DOHH2 (cell line): ENCODE data around the gene GPC6.

Experiments
- H3F3A ChIP-seq: fragments of 200-600 bp; sonication (generic), shearing (Covaris generic); 2 replicates; pipeline ENCODE4 v1.6.0; 2016; ENCODE audit warnings: antibody characterized with exemption, mild to moderate bottlenecking; ENCODE audit not compliant: control insufficient read depth, insufficient read depth
- H3K27ac ChIP-seq: fragments of 200-600 bp; sonication (generic); 2 replicates; pipeline ENCODE4 v1.5.1; 2014; ENCODE audit warnings: low read depth, mild to moderate bottlenecking, low read length, moderate library complexity
- H3K27me3 ChIP-seq: fragments of 200-600 bp; sonication (generic); 2 replicates; pipeline ENCODE4 v1.6.1; 2014; ENCODE audit warnings: mild to moderate bottlenecking, low read length, mixed read lengths; ENCODE audit not compliant: control insufficient read depth
- H3K36me3 ChIP-seq: fragments of 200-600 bp; sonication (generic); 2 replicates; pipeline ENCODE4 v1.6.1; 2014; ENCODE audit warnings: mild to moderate bottlenecking, low read length, moderate library complexity, mixed read lengths; ENCODE audit not compliant: control insufficient read depth
- H3K4me1 ChIP-seq: fragments of 200-600 bp; sonication (generic); 2 replicates; pipeline ENCODE4 v1.6.1; 2014; ENCODE audit warnings: mild to moderate bottlenecking, low read length, mixed read lengths; ENCODE audit not compliant: control insufficient read depth
- H3K4me2 ChIP-seq: fragments of 200-600 bp; sonication (generic); 2 replicates; pipeline ENCODE4 v1.6.0; 2014; ENCODE audit warnings: mild to moderate bottlenecking, low read length, moderate library complexity
- H3K4me3 ChIP-seq: fragments of 200-600 bp; sonication (generic); 2 replicates; pipeline ENCODE4 v1.5.1; 2014; ENCODE audit warnings: mild to moderate bottlenecking, low read length, mixed read lengths
- H3K79me2 ChIP-seq: fragments of 200-600 bp; sonication (generic); 2 replicates; pipeline ENCODE4 v1.6.1; 2014; ENCODE audit warnings: mild to moderate bottlenecking, low read length, mixed read lengths; ENCODE audit not compliant: control insufficient read depth
- H3K9me2 ChIP-seq: fragments of 200-600 bp; sonication (generic); replicated peaks from 2 replicates; pipeline ENCODE4 v1.6.1; 2014; ENCODE audit warnings: mild to moderate bottlenecking, low read length, mixed read lengths; ENCODE audit not compliant: control insufficient read depth
- H3K9me3 ChIP-seq: fragments of 200-600 bp; sonication (generic); 2 replicates; pipeline ENCODE4 v1.6.1; 2014; ENCODE audit warnings: antibody characterized with exemption, low read length, mixed read lengths; ENCODE audit not compliant: control insufficient read depth, insufficient read depth
- H4K20me1 ChIP-seq: fragments of 200-600 bp; sonication (generic); 2 replicates; pipeline ENCODE4 v1.6.0; 2014; ENCODE audit warnings: low read depth, mild to moderate bottlenecking, antibody characterized with exemption, low read length, moderate library complexity; ENCODE audit not compliant: control insufficient read depth, insufficient read depth
- EZH2phosphoT487 ChIP-seq: fragments of 200-600 bp; sonication (generic); IDR thresholded peaks from 2 replicates; pipeline ENCODE4 v1.6.1; 2017; ENCODE audit warnings: borderline replicate concordance, mild to moderate bottlenecking, antibody characterized with exemption, low read length, moderate library complexity, mixed read lengths
- TF ChIP-seq, protein P1 (sequence below): fragments of 200-600 bp; sonication (generic); IDR thresholded peaks from one replicate; pipeline ENCODE4 v1.5.1; 2014; ENCODE audit warnings: antibody characterized with exemption, mild to moderate bottlenecking, low read depth, low read length; ENCODE audit not compliant: poor library complexity, severe bottlenecking

Gene GPC6

DNA sequence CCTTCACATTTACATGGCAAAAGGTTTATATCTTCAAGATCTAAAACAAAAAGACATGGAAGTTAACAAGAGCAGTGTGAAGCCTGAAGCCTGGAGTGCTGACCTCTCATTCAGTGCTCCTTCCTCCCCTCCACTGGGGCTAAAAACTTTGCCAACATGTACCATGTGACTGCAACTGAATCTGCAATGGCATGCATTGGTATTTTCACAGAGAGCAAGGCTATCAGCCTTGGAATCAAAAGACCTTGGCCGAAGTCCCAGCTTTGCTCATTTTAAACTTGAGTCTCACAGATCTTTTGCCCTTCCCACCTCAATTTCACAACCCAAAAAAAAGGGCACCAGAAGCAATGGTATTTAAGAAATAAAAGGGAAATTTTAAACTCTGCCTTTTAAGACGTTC, 927.8 kb downstream of the GPC6 start:
- H3K79me2 ChIP-seq: no peaks in the 10 kb centered on the region
- no peaks in the 10 kb centered on the region for H3K9me3 ChIP-seq
- H3K27ac ChIP-seq: no peak overlapping the region
- no peak overlapping the region for H3K4me3 ChIP-seq
- H3K9me2 ChIP-seq: no peaks in the 10 kb centered on the region
- no peaks in the 10 kb centered on the region for H3K27me3 ChIP-seq
- no peaks in the 10 kb centered on the region for H3K4me1 ChIP-seq
- H4K20me1 ChIP-seq: no peaks in the 10 kb centered on the region
- H3K36me3 ChIP-seq: no peaks in the 10 kb centered on the region
- no peak for TF ChIP-seq EZH2phosphoT487
- TF ChIP-seq, protein P1, sequence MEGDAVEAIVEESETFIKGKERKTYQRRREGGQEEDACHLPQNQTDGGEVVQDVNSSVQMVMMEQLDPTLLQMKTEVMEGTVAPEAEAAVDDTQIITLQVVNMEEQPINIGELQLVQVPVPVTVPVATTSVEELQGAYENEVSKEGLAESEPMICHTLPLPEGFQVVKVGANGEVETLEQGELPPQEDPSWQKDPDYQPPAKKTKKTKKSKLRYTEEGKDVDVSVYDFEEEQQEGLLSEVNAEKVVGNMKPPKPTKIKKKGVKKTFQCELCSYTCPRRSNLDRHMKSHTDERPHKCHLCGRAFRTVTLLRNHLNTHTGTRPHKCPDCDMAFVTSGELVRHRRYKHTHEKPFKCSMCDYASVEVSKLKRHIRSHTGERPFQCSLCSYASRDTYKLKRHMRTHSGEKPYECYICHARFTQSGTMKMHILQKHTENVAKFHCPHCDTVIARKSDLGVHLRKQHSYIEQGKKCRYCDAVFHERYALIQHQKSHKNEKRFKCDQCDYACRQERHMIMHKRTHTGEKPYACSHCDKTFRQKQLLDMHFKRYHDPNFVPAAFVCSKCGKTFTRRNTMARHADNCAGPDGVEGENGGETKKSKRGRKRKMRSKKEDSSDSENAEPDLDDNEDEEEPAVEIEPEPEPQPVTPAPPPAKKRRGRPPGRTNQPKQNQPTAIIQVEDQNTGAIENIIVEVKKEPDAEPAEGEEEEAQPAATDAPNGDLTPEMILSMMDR: no peak
- no peaks in the 10 kb centered on the region for H3F3A ChIP-seq
- no peak overlapping the region for H3K4me2 ChIP-seq

DNA sequence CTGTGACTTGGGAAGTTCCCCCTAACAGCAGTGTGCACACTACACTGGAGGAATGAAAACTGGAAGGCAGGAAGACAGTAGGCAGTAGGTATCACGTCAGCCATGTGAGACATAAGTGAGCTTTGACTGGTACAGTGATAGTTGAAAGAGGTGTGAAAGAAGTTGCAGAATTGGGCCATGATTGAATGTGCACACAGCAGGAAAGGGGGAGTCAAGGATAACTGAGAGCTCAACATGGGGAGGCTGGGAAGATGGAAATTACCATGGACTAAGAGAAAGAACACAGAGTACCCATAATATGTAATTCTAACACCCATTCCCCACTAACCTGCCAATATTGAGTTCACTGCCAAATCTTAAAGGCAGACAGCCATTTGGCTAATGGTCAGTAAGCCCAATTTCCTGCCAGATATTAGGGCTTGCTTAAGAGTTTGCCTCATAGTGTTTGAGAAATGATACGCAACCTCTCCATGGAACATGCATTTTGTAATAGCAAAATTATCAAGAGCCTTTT, 931.2 kb downstream of the GPC6 start:
- no peak overlapping the region for H3K4me3 ChIP-seq
- H3K79me2 ChIP-seq: no peaks in the 10 kb centered on the region
- no peak overlapping the region for H3K27ac ChIP-seq
- H3K36me3 ChIP-seq: no peaks in the 10 kb centered on the region
- TF ChIP-seq EZH2phosphoT487: no peak
- TF ChIP-seq, protein P1: no peak
- no peaks in the 10 kb centered on the region for H3K27me3 ChIP-seq
- H3K9me3 ChIP-seq: no peaks in the 10 kb centered on the region
- no peaks in the 10 kb centered on the region for H3K9me2 ChIP-seq
- no peaks in the 10 kb centered on the region for H3F3A ChIP-seq
- no peaks in the 10 kb centered on the region for H4K20me1 ChIP-seq
- H3K4me1 ChIP-seq: no peaks in the 10 kb centered on the region
- H3K4me2 ChIP-seq: no peak overlapping the region

DNA sequence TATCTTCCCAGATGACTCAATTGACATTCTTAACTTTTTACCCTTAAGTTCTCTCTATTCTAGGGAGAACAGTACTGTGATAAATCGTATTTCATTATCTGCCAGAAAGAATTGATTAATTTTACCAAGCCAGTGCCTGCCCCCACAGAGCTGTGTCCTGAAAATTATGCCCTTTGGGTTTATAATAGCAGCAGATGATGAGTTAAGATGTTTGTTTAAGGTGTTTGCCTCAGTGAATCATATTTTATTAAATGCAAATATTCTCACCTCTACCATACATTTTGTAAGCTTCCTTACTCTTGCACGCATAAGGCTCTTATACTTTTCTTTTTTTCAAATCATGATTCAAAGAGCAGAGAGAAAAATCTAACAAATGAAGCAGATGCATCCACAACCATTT, 934.3 kb downstream of the GPC6 start:
- Histone ChIP-seq H4K20me1 (no peaks in the 10 kb centered on the region), H3K36me3 (no peaks in the 10 kb centered on the region), H3K79me2 (no peaks in the 10 kb centered on the region), H3K27me3 (no peaks in the 10 kb centered on the region), H3K4me3 (no peak overlapping the region), H3K4me2 (no peak overlapping the region), H3K9me3 (no peaks in the 10 kb centered on the region), H3K27ac (no peak overlapping the region), H3K9me2 (no peaks in the 10 kb centered on the region), H3K4me1 (no peaks in the 10 kb centered on the region), H3F3A (no peaks in the 10 kb centered on the region)
- TF ChIP-seq EZH2phosphoT487: no peak
- TF ChIP-seq, protein P1: no peak

DNA sequence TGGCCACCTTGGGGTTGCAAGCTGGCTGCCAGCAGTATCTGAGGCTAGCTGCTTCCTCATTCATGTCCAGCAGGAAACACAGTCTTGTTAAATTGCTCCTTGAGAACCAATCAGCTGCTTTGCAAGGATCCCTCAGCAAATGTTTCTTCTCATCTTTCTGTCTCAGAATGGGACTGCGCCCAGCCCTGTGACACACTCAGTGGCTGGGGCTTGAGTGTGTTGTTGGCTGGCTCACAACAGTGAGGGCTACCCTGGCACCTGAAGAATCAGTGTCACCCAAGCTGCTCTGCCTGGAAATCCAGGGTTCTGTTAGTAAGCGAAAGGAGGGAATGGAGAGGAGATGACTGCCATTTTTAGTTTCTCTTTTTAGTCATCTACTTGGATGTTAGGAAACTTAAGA, 935.7 kb downstream of the GPC6 start:
- Histone ChIP-seq H3K79me2 (no peaks in the 10 kb centered on the region), H3K9me2 (no peaks in the 10 kb centered on the region), H3K9me3 (no peaks in the 10 kb centered on the region), H3K4me2 (no peak overlapping the region), H3F3A (no peaks in the 10 kb centered on the region), H3K27me3 (no peaks in the 10 kb centered on the region), H3K36me3 (no peaks in the 10 kb centered on the region), H4K20me1 (no peaks in the 10 kb centered on the region), H3K27ac (no peak overlapping the region), H3K4me1 (no peaks in the 10 kb centered on the region), H3K4me3 (no peak overlapping the region)
- TF ChIP-seq, protein P1: no peak
- no peak for TF ChIP-seq EZH2phosphoT487
